WERI-Rb-1 (cell line): ENCODE data around the gene ZDHHC5.
A peak's percentile ranks its signal among the peaks of the same experiment; 100 is the strongest.

Experiments used
- DNase-seq: peaks from one replicate; pipeline ENCODE4 v3.0.0-alpha.2; 2020
- H3K27ac ChIP-seq: fragments of 250-450 bp; sonication (Bioruptor Pico); 2 replicates; pipeline ENCODE4 v1.5.1; 2020; ENCODE audit warnings: mild to moderate bottlenecking, moderate library complexity
- H3K27me3 ChIP-seq: fragments of 250-450 bp; sonication (Bioruptor Pico); 2 replicates; pipeline ENCODE4 v1.5.1; 2021; ENCODE audit warnings: mild to moderate bottlenecking, low read depth, moderate library complexity; ENCODE audit not compliant: insufficient read depth, severe bottlenecking
- H3K36me3 ChIP-seq: fragments of 250-450 bp; sonication (Bioruptor Pico); 2 replicates; pipeline ENCODE4 v1.5.1; 2020; ENCODE audit warnings: mild to moderate bottlenecking, moderate library complexity
- H3K4me3 ChIP-seq: 2 replicates; pipeline ENCODE4 v1.5.1; 2011; ENCODE audit warnings: low read depth, mild to moderate bottlenecking, control low read depth, low read length
- H3K9me3 ChIP-seq: fragments of 250-450 bp; sonication (Bioruptor Pico); 2 replicates; pipeline ENCODE4 v1.5.1; 2021; ENCODE audit warnings: mild to moderate bottlenecking, moderate library complexity; ENCODE audit not compliant: severe bottlenecking
- CTCF ChIP-seq: IDR thresholded peaks from 2 replicates; pipeline ENCODE4 v1.5.1; 2011; ENCODE audit warnings: low read depth, mild to moderate bottlenecking, control low read depth, inconsistent platforms, low read length

Gene ZDHHC5

GRCh38 chr11:57646194-57646798 lies 21.6 kb upstream of the ZDHHC5 start:
- Histone ChIP-seq H3K36me3 (no peaks in the 10 kb centered on the region), H3K27me3 (peaks cover 52% of the 10 kb centered on the region), H3K9me3 (no peaks in the 10 kb centered on the region), H3K4me3 (no peak overlapping the region), H3K27ac (no peak overlapping the region)
- TF ChIP-seq CTCF = no peak
- no peak for DNase-seq

GRCh38 chr11:57646799-57647303 lies 21.1 kb upstream of the ZDHHC5 start:
- Histone ChIP-seq H3K27me3 (peaks cover 55% of the 10 kb centered on the region), H3K27ac (no peak overlapping the region), H3K4me3 (no peak overlapping the region), H3K36me3 (no peaks in the 10 kb centered on the region), H3K9me3 (no peaks in the 10 kb centered on the region)
- DNase-seq = no peak
- no peak for TF ChIP-seq CTCF

- no peak for DNase-seq
- H3K27me3 ChIP-seq = peaks cover 56% of the 10 kb centered on the region
- no peaks in the 10 kb centered on the region for H3K9me3 ChIP-seq
- no peak overlapping the region for H3K4me3 ChIP-seq
- H3K27ac ChIP-seq = no peak overlapping the region
- no peaks in the 10 kb centered on the region for H3K36me3 ChIP-seq
- no peak for TF ChIP-seq CTCF
Observed at GRCh38 chr11:57647372-57647771, 20.5 kb upstream of the ZDHHC5 start.

GRCh38 chr11:57647960-57648800 lies 19.7 kb upstream of the ZDHHC5 start:
- Histone ChIP-seq H3K4me3 (no peak overlapping the region), H3K27ac (no peak overlapping the region), H3K9me3 (no peaks in the 10 kb centered on the region), H3K36me3 (no peaks in the 10 kb centered on the region), H3K27me3 (peaks cover 51% of the 10 kb centered on the region)
- no peak for TF ChIP-seq CTCF
- no peak for DNase-seq

- H3K27me3 ChIP-seq = peaks cover 45% of the 10 kb centered on the region
- H3K4me3 ChIP-seq = peak overlapping the region; percentile 16
- H3K27ac ChIP-seq = no peak overlapping the region
- DNase-seq = no peak
- no peaks in the 10 kb centered on the region for H3K9me3 ChIP-seq
- no peak for TF ChIP-seq CTCF
- H3K36me3 ChIP-seq = no peaks in the 10 kb centered on the region
Observed at GRCh38 chr11:57648801-57649735, 18.8 kb upstream of the ZDHHC5 start.
